A549 (cell line): Measurements from ENCODE around the gene KRT222. TPM values are rescaled to one million over a fixed set of nuclear protein-coding genes. Genes with fewer than 3 reads are reported as not detected.

ENCODE experiments used
- ATAC-seq, 2 experiments: fragments of 200-7000 bp in 1 of 2; fragments of >200 bp in 1 of 2; cut with Nextera tagmentation in 1 of 2; cut with Tn5 transposase in 1 of 2; 3 replicates each; pipeline versions ENCODE4 v1.8.0 to v1.9.1; 2018 to 2020; ENCODE audit warnings: mild to moderate bottlenecking in 1 of 2, moderate library complexity in 1 of 2
- CTCF ChIA-PET: fragments of 300-600 bp; sonication (Branson Sonifier 250); formaldehyde crosslinking; extraction: SDS; loops from one replicate; lab custom pipeline; 2021; ENCODE audit warnings: antibody characterized with exemption, inconsistent platforms; lab: Yijun Ruan, JAX
- POLR2A ChIA-PET: fragments of 350-600 bp; formaldehyde crosslinking; extraction: SDS; loops from one replicate; lab custom pipeline; 2021; ENCODE audit warnings: antibody characterized with exemption, inconsistent platforms; lab: Yijun Ruan, JAX
- DNase-seq, 2 experiments: peaks; one replicate each; pipeline versions ENCODE4 v3.0.0 to v3.0.0-alpha.2; 2011 to 2016; ENCODE audit warnings: low read depth in 1 of 2, low spot score in 1 of 2
- FAIRE-seq: peaks from 2 replicates; lab custom pipeline; 2011; peaks lifted over from hg19 to GRCh38; lab: Jason Lieb, UNC
- H3K27ac ChIP-seq, 2 experiments: fragments of >200 bp; sonication (Bioruptor Twin); formaldehyde crosslinking; 3 replicates each; pipeline ENCODE4 v1.5.1; 2016 to 2017
- H3K4me1 ChIP-seq: fragments of >200 bp; sonication (Bioruptor Twin); formaldehyde crosslinking; 3 replicates; pipeline ENCODE4 v1.6.1; 2016
- H3K4me2 ChIP-seq: fragments of >200 bp; sonication (Bioruptor Twin); formaldehyde crosslinking; 3 replicates; pipeline ENCODE4 v1.6.1; 2016
- H3K4me3 ChIP-seq: fragments of >200 bp; sonication (Bioruptor Twin); formaldehyde crosslinking; 3 replicates; pipeline ENCODE4 v1.5.1; 2016
- H3K9me3 ChIP-seq: fragments of >200 bp; sonication (Bioruptor Twin); formaldehyde crosslinking; 3 replicates; pipeline ENCODE4 v1.6.1; 2016
- CBX8 ChIP-seq: fragments of 200-600 bp; sonication (generic); IDR thresholded peaks from 2 replicates; pipeline ENCODE4 v1.6.1; 2016
- CHD2 ChIP-seq: fragments of 150-350 bp; IDR thresholded peaks from 2 replicates; pipeline ENCODE4 v1.6.1; 2014; ENCODE audit warnings: low read length; ENCODE audit not compliant: partially characterized antibody
- ESRRA ChIP-seq: fragments of 150-350 bp; IDR thresholded peaks from 2 replicates; pipeline ENCODE4 v1.6.1; 2014; ENCODE audit warnings: mild to moderate bottlenecking, low read length, borderline replicate concordance
- FOSB ChIP-seq: fragments of 250-450 bp; sonication (Bioruptor Pico); IDR thresholded peaks from 2 replicates; pipeline ENCODE4 v1.5.0; 2020; ENCODE audit warnings: mild to moderate bottlenecking, moderate library complexity
- FOSL2 ChIP-seq, 2 experiments: fragments of 450-650 bp in 1 of 2; fragments of >200 bp in 1 of 2; sonication (Bioruptor Twin) in 1 of 2; formaldehyde crosslinking; IDR thresholded peaks; 2 replicates each; pipeline versions ENCODE4 v1.5.0 to v1.6.1; 2016 to 2020; ENCODE audit warnings: mild to moderate bottlenecking in 1 of 2, moderate library complexity in 1 of 2
- HOXB13 ChIP-seq: fragments of 250-450 bp; sonication (Bioruptor Pico); IDR thresholded peaks from 2 replicates; pipeline ENCODE4 v1.5.0; 2020; ENCODE audit warnings: low read depth, mild to moderate bottlenecking, moderate library complexity
- JUN ChIP-seq, 2 experiments: fragments of >200 bp; sonication (Bioruptor Twin); formaldehyde crosslinking; IDR thresholded peaks; 2 replicates in 1 of 2; 3 replicates in 1 of 2; pipeline ENCODE4 v1.6.1; 2016 to 2017
- PHF8 ChIP-seq: fragments of 200-600 bp; sonication (generic); IDR thresholded peaks from 2 replicates; pipeline ENCODE4 v1.6.1; 2016; ENCODE audit warnings: low read depth, mild to moderate bottlenecking, antibody characterized with exemption, moderate library complexity, borderline replicate concordance
- RAD21 ChIP-seq, 2 experiments: fragments of >200 bp in 1 of 2; sonication (Bioruptor Twin) in 1 of 2; formaldehyde crosslinking in 1 of 2; IDR thresholded peaks in 1 of 2; conservative IDR thresholded peaks in 1 of 2; 2 replicates in 1 of 2; 3 replicates in 1 of 2; pipeline ENCODE4 v1.6.1; 2012 to 2018; ENCODE audit warnings: inconsistent platforms in 1 of 2
- RARB ChIP-seq: fragments of 250-450 bp; sonication (Bioruptor Pico); IDR thresholded peaks from 2 replicates; pipeline ENCODE4 v1.8.0; 2021; ENCODE audit warnings: mild to moderate bottlenecking, moderate library complexity
- RCOR1 ChIP-seq: fragments of 150-350 bp; IDR thresholded peaks from 2 replicates; pipeline ENCODE4 v1.6.1; 2014; ENCODE audit warnings: antibody characterized with exemption, low read length, low read depth
- RNF2 ChIP-seq: fragments of 200-600 bp; sonication (generic); IDR thresholded peaks from 2 replicates; pipeline ENCODE4 v1.6.1; 2016; ENCODE audit warnings: low read depth, mild to moderate bottlenecking, antibody characterized with exemption, moderate library complexity, borderline replicate concordance
- SMC3 ChIP-seq: fragments of >200 bp; sonication (Bioruptor Twin); formaldehyde crosslinking; IDR thresholded peaks from 3 replicates; pipeline ENCODE4 v1.6.1; 2018; ENCODE audit warnings: inconsistent platforms
- TFCP2L1 ChIP-seq: fragments of 250-450 bp; sonication (Bioruptor Pico); IDR thresholded peaks from 2 replicates; pipeline ENCODE4 v1.5.0; 2021; ENCODE audit warnings: mild to moderate bottlenecking
- ZNF302 ChIP-seq: fragments of 250-450 bp; sonication (Bioruptor Pico); IDR thresholded peaks from 2 replicates; pipeline ENCODE4 v1.9.0; 2021; ENCODE audit warnings: inconsistent platforms, mild to moderate bottlenecking, moderate library complexity
- WGBS: methylation state at CpG from one replicate; pipeline ENCODE4 v1.1.6; 2017; ENCODE audit errors: missing lambda C conversion rate; 5-methylcytosine and 5-hydroxymethylcytosine counted together
- polyA plus RNA-seq, 4 experiments: library from polyadenylated mRNA; depleted of rRNA in 3 of 4; stranded (reverse); fragments of >200 nt; fragmentation: RNase III in 1 of 4; extraction: RNeasy Plus Mini Kit Qiagen cat#74134 plus additional on column Dnase treatment in 1 of 4; gene quantifications; 2 replicates in 3 of 4; 3 replicates in 1 of 4; pipeline ENCODE4 v1.2.3, GENCODE V29; 2011 to 2017
- TF ChIP-seq, protein P1 (sequence below): IDR thresholded peaks from 2 replicates; pipeline ENCODE4 v1.6.1; 2012; ENCODE audit warnings: low read depth, borderline replicate concordance
- TF ChIP-seq, protein P2 (sequence below): fragments of 200-600 bp; sonication (generic); IDR thresholded peaks from 2 replicates; pipeline ENCODE4 v1.6.1; 2016; ENCODE audit warnings: antibody characterized with exemption, mild to moderate bottlenecking, moderate library complexity
- TF ChIP-seq, protein P3 (sequence below): fragments of >200 bp; sonication (Bioruptor Twin); formaldehyde crosslinking; IDR thresholded peaks from 3 replicates; pipeline ENCODE4 v1.6.1; 2016
- TF ChIP-seq, protein P4 (sequence below): IDR thresholded peaks from 2 replicates; pipeline ENCODE4 v1.6.1; 2012
- TF ChIP-seq, protein P5 (sequence below): fragments of 450-650 bp; IDR thresholded peaks from 2 replicates; pipeline ENCODE4 v1.6.1; 2014; ENCODE audit warnings: antibody characterized with exemption
- TF ChIP-seq, protein P6 (sequence below): fragments of 150-350 bp; IDR thresholded peaks from 2 replicates; pipeline ENCODE4 v1.6.1; 2014; ENCODE audit warnings: low read depth, mild to moderate bottlenecking, low read length

KRT222 gene
- polyA plus RNA-seq, 2 of the 4 experiments (the other 2 are of a cell fraction) = 1.8 TPM

DNA sequence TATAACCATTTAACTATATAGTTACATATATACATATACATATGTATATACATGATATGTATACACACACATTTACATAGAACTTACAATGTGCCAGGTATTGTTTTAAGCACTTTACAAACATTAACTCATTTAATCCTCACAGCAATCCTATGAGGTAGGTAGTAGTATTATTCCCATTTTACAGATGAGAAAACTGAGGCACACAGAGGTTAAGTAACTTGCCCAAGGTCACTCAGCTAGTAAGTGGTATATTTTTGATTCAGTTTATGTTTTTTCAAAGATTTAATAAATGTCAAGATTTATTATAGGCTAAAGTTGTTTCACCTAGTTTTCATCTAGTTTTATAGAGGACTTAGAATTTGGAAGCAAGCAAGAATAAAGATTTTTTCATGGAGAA, 6.6 kb downstream of the KRT222 start:
- TF ChIP-seq, protein P1, sequence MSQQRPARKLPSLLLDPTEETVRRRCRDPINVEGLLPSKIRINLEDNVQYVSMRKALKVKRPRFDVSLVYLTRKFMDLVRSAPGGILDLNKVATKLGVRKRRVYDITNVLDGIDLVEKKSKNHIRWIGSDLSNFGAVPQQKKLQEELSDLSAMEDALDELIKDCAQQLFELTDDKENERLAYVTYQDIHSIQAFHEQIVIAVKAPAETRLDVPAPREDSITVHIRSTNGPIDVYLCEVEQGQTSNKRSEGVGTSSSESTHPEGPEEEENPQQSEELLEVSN = no peak
- TF ChIP-seq FOSL2 (IDR thresholded peaks at IDR 0.05) (no peak), FOSL2 (CRISPR knock-in tag; IDR thresholded peaks at IDR 0.05) (no peak), PHF8 (no peak), SMC3 (no peak), FOSB (CRISPR knock-in tag) (no peak), TFCP2L1 (CRISPR knock-in tag) (no peak), CHD2 (no peak), HOXB13 (CRISPR knock-in tag) (no peak), RARB (CRISPR knock-in tag) (no peak), RAD21 (conservative IDR thresholded peaks at IDR 0.05 in 1 of 2, IDR thresholded peaks at IDR 0.05 in 1 of 2) (no peak), RNF2 (no peak)
- TF ChIP-seq, protein P2, sequence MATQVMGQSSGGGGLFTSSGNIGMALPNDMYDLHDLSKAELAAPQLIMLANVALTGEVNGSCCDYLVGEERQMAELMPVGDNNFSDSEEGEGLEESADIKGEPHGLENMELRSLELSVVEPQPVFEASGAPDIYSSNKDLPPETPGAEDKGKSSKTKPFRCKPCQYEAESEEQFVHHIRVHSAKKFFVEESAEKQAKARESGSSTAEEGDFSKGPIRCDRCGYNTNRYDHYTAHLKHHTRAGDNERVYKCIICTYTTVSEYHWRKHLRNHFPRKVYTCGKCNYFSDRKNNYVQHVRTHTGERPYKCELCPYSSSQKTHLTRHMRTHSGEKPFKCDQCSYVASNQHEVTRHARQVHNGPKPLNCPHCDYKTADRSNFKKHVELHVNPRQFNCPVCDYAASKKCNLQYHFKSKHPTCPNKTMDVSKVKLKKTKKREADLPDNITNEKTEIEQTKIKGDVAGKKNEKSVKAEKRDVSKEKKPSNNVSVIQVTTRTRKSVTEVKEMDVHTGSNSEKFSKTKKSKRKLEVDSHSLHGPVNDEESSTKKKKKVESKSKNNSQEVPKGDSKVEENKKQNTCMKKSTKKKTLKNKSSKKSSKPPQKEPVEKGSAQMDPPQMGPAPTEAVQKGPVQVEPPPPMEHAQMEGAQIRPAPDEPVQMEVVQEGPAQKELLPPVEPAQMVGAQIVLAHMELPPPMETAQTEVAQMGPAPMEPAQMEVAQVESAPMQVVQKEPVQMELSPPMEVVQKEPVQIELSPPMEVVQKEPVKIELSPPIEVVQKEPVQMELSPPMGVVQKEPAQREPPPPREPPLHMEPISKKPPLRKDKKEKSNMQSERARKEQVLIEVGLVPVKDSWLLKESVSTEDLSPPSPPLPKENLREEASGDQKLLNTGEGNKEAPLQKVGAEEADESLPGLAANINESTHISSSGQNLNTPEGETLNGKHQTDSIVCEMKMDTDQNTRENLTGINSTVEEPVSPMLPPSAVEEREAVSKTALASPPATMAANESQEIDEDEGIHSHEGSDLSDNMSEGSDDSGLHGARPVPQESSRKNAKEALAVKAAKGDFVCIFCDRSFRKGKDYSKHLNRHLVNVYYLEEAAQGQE = no peak
- TF ChIP-seq, protein P3, sequence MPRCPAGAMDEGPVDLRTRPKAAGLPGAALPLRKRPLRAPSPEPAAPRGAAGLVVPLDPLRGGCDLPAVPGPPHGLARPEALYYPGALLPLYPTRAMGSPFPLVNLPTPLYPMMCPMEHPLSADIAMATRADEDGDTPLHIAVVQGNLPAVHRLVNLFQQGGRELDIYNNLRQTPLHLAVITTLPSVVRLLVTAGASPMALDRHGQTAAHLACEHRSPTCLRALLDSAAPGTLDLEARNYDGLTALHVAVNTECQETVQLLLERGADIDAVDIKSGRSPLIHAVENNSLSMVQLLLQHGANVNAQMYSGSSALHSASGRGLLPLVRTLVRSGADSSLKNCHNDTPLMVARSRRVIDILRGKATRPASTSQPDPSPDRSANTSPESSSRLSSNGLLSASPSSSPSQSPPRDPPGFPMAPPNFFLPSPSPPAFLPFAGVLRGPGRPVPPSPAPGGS = no peak
- TF ChIP-seq, all 56 proteins: peak for 0
- FAIRE-seq (no peak), ATAC-seq (no peak), DNase-seq (no peak)
- H3K4me1 ChIP-seq = no peaks in the 10 kb centered on the region
- H3K4me2 ChIP-seq = no peak overlapping the region
- H3K4me3 ChIP-seq = no peak overlapping the region
- H3K27ac ChIP-seq = no peak overlapping the region
- ChIA-PET POLR2A (no interaction called here), CTCF (no interaction called here)
- no peaks in the 10 kb centered on the region for H3K9me3 ChIP-seq

DNA sequence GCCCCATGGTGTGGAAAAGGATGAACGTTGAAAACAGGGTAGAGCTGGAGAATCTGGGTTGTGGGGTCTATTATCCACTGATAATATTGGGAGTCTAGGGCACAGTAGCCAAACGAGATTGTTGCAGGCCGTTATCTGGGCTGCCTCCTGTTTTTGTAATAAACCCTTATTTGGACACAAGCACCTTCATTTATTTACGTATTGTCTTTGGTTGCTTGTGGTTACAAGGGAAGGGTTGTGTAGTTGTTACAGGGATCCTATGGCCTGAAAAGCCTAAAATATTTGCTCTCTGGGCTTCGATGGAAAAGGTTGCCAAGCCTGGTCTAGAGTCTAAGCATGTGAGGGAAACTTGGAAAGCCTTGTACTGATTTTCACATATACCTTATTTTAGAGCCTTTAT, 13.0 kb downstream of the KRT222 start:
- Histone ChIP-seq H3K9me3 (no peaks in the 10 kb centered on the region), H3K4me2 (no peak overlapping the region), H3K4me1 (peaks cover 5% of the 10 kb centered on the region; the same call in 1 of the 3 replicates), H3K4me3 (no peak overlapping the region), H3K27ac (no peak overlapping the region)
- WGBS = 60% methylated on average over 5 of the region's 5 CpGs
- FAIRE-seq (no peak), DNase-seq (no peak), ATAC-seq (no peak)
- no peak for TF ChIP-seq CBX8
- ChIA-PET CTCF (interaction anchor here (0.9 to 1.3 kb wide), 2 partner anchors 11 to 27 kb away, joined by 4 read pairs; no protein-coding TSS in a partner anchor), POLR2A (no interaction called here)

DNA sequence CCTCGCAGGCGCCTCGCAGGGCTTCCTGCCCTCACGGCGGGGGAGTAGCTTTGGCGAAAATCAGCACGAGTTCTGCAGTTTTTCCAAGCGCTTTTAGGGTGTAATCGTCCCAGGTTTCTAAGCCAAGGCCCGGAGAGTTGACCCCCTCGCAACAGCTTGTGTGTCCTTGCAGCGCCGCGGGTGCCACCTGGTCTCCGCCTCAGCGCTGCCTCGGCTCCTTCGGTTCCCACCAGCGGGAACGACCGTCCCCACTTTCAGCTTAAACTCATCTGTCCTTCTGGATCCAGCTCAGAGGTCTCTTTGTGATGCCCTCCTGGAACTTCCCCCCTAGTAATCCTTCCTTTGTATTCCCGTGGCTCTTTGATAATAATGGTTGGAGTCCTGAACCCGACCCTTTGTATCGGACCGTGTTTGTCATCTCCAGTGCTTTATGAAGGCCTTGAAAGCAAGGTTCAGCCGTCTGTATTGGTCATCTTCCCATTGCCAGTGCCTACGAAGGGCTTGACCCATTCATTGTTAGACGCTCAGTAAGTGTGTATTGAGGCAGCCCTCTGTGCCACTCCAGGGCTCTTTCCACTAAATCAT, 16.5 kb downstream of the KRT222 start:
- WGBS = 36% methylated on average over 27 of the region's 28 CpGs
- ChIA-PET POLR2A (interaction anchor here (0.8 to 1.1 kb wide), 3 partner anchors 24 to 1040 kb away, joined by 3 to 4 read pairs (median 4); no protein-coding TSS in a partner anchor), CTCF (interaction anchor here (0.6 to 3.2 kb wide), 6 partner anchors 12 to 1019 kb away, joined by 3 to 18 read pairs (median 4); partner anchors contain the start of gene IGFBP4)
- peak overlapping the region; percentile 96 for H3K4me2 ChIP-seq
- H3K4me1 ChIP-seq = peaks cover 26% of the 10 kb centered on the region
- H3K9me3 ChIP-seq = no peaks in the 10 kb centered on the region
- TF ChIP-seq, protein P4, sequence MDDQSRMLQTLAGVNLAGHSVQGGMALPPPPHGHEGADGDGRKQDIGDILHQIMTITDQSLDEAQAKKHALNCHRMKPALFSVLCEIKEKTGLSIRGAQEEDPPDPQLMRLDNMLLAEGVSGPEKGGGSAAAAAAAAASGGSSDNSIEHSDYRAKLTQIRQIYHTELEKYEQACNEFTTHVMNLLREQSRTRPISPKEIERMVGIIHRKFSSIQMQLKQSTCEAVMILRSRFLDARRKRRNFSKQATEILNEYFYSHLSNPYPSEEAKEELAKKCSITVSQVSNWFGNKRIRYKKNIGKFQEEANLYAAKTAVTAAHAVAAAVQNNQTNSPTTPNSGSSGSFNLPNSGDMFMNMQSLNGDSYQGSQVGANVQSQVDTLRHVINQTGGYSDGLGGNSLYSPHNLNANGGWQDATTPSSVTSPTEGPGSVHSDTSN = no peak
- TF ChIP-seq, protein P5, sequence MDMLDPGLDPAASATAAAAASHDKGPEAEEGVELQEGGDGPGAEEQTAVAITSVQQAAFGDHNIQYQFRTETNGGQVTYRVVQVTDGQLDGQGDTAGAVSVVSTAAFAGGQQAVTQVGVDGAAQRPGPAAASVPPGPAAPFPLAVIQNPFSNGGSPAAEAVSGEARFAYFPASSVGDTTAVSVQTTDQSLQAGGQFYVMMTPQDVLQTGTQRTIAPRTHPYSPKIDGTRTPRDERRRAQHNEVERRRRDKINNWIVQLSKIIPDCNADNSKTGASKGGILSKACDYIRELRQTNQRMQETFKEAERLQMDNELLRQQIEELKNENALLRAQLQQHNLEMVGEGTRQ = no peak
- TF ChIP-seq JUN (IDR thresholded peaks at IDR 0.05) = no peak
- no peak for TF ChIP-seq ZNF302
- no peak for TF ChIP-seq ESRRA
- TF ChIP-seq, protein P6, sequence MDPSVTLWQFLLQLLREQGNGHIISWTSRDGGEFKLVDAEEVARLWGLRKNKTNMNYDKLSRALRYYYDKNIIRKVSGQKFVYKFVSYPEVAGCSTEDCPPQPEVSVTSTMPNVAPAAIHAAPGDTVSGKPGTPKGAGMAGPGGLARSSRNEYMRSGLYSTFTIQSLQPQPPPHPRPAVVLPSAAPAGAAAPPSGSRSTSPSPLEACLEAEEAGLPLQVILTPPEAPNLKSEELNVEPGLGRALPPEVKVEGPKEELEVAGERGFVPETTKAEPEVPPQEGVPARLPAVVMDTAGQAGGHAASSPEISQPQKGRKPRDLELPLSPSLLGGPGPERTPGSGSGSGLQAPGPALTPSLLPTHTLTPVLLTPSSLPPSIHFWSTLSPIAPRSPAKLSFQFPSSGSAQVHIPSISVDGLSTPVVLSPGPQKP = no peak
- TF ChIP-seq RCOR1 = no peak
- no peak for TF ChIP-seq RAD21 (conservative IDR thresholded peaks at IDR 0.05 in 1 of 2, IDR thresholded peaks at IDR 0.05 in 1 of 2)
- DNase-seq (peak in 1 of 2 experiments; percentile 28), ATAC-seq (peak; percentile 51 to 52; a peak in 4 of 6 replicates), FAIRE-seq (no peak)
- peak overlapping the region; percentile 79 for H3K4me3 ChIP-seq
- peak overlapping the region; percentile 91 to 92 for H3K27ac ChIP-seq
